AG09309 (cell line): ENCODE data around the gene ZNF764.
"Not testable (repeated sequence)": the region's sequence is repeated elsewhere in the genome, so short reads cannot be mapped to it uniquely, and the experiment has no call there.

Experiments used
- DNase-seq: peaks from one replicate; pipeline ENCODE4 v3.0.0-alpha.2; 2010; ENCODE audit warnings: low read depth
- H3K4me3 ChIP-seq: 2 replicates; pipeline ENCODE4 v1.5.1; 2011; ENCODE audit warnings: mild to moderate bottlenecking, low read depth, low read length, moderate library complexity; ENCODE audit not compliant: control insufficient read depth
- TF ChIP-seq, protein P1 (sequence below): IDR thresholded peaks from 2 replicates; pipeline ENCODE4 v1.5.1; 2011; ENCODE audit warnings: mild to moderate bottlenecking, low read depth, low read length, inconsistent platforms; ENCODE audit not compliant: insufficient read depth, control insufficient read depth; ENCODE audit errors: missing control alignments

Gene ZNF764

DNA sequence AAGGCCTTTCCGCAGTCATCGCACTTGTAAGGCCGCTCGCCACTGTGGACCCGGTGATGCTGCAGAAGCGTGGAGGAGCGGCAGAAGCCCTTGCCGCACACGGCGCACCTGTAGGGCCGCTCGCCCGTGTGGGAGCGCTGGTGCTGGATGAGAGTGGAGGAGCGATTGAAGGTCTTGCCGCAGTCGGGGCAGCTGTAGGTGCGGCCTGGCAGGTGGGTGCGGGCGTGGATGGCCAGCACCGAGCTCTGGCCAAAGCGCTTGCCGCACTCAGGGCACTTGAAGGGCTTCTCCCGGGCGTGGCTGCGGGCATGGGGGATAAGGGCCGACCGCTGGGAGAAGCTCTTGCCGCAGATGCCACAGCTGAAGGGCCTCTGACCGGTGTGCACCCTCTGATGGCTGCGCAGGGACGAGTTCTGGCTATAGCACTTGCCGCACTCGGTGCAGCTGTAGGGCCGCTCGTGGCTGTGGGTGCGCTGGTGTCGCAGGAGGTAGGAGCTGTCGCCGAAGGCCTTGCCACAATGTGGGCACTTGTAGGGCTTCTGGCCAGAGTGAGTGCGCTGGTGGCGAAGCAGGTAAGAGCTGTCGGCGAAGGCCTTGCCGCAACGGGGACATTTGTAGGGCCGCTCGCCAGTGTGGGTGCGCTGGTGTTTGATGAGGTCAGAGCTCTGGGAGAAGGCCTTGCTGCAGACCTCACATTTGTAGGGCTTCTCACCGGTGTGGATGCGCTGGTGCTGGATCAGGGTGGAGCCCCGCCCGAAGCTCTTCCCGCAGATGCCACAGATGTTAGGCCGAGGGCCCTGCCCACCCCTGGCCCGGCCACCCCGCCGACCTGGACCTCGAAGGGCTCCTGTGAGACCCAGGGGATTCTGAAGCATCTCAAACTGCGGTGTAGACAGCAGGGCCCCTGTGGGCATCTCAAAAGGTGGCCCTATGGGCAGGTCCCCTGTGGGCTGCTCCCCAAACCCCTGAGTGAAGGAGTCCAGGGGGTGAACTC is 33.3 kb downstream of the ZNF764 start:
- H3K4me3 ChIP-seq: no peak overlapping the region
- DNase-seq: no peak

DNA sequence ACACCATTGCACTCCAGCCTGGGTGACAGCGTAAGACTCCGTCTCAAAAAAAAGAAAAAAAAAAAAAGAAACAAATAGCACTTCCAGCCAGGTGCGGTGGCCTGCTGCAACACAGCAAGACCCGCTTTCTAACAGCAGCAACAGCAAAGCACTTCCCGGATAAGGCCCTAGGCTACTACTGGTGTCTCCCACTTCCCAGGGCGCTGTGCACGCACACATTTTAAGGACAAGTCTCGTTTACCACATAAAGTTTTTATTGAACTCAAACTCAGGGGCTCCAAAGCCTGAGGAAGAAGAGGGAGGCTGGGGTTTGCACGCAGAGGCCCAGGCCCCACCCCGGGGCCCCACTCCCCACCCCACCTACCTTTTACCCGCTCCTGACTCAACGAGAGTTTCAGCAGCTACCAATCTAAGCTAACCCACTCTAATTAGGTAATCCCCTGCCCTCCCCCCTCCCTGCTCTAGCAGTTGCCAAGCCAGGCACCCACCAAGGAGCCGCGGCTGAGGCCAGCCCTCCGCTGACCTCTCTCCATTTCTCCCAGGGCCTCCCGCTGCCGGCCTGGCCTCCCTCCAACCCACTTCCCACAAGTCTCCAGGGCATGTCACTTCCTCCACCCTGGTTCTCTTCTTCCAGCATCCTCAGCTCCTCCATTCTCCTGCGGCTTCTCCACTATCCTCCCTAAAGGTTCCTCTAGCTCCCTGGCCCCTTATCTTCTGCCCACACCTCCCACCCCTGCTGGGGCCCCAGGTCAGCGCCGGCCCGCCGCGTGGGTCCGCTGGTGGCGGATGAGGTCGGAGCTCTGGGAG is 34.2 kb downstream of the ZNF764 start:
- no peak for DNase-seq
- TF ChIP-seq, protein P1, sequence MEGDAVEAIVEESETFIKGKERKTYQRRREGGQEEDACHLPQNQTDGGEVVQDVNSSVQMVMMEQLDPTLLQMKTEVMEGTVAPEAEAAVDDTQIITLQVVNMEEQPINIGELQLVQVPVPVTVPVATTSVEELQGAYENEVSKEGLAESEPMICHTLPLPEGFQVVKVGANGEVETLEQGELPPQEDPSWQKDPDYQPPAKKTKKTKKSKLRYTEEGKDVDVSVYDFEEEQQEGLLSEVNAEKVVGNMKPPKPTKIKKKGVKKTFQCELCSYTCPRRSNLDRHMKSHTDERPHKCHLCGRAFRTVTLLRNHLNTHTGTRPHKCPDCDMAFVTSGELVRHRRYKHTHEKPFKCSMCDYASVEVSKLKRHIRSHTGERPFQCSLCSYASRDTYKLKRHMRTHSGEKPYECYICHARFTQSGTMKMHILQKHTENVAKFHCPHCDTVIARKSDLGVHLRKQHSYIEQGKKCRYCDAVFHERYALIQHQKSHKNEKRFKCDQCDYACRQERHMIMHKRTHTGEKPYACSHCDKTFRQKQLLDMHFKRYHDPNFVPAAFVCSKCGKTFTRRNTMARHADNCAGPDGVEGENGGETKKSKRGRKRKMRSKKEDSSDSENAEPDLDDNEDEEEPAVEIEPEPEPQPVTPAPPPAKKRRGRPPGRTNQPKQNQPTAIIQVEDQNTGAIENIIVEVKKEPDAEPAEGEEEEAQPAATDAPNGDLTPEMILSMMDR: no peak
- no peak overlapping the region for H3K4me3 ChIP-seq

More for the DNA sequence above, 33.3 kb downstream of the ZNF764 start:
- TF ChIP-seq, protein P1: no peak

DNA sequence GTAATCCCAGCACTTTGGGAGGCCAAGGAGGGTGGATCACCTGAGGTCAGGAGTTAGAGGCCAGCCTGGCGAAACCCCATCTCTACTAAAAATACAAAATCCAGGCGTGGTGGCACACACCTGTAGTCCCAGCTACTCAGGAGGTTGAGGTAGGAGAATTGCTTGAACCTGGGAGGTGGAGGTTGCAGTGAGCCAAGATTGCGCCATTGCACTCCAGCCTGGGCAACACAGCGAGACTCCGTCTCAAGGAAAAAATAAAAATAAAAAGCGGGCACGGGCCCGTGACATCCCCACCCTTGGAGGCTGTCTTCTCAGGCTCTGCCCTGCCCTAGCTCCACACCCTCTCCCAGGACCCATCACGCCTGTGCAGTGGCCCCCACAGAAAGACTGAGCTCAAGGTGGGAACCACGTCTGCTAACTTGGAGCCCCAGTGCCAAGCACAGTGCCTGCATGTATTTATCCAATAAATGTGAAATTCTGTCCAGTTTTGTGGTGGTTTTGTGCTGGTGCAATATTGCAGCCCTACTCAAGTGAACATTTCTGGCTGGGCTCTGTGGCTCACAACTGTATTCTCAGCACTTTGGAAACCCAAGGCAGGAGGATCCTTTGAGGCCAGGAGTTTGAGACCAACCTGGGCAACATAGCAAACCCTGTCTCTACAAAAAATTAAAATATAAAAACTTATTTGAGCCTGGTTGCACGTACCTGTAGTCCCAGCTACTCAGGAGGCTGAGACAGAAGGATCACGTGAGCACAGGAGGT is 35.3 kb downstream of the ZNF764 start:
- not testable (repeated sequence) for H3K4me3 ChIP-seq, DNase-seq

- no peak for DNase-seq
- H3K4me3 ChIP-seq: no peak overlapping the region
- TF ChIP-seq, protein P1: no peak
Observed at GRCh38 chr16:30521873-30522641, 36.1 kb downstream of the ZNF764 start.

GRCh38 chr16:30521476-30521872 is 36.7 kb downstream of the ZNF764 start:
- TF ChIP-seq, protein P1: no peak
- H3K4me3 ChIP-seq: no peak overlapping the region
- DNase-seq: no peak

DNA sequence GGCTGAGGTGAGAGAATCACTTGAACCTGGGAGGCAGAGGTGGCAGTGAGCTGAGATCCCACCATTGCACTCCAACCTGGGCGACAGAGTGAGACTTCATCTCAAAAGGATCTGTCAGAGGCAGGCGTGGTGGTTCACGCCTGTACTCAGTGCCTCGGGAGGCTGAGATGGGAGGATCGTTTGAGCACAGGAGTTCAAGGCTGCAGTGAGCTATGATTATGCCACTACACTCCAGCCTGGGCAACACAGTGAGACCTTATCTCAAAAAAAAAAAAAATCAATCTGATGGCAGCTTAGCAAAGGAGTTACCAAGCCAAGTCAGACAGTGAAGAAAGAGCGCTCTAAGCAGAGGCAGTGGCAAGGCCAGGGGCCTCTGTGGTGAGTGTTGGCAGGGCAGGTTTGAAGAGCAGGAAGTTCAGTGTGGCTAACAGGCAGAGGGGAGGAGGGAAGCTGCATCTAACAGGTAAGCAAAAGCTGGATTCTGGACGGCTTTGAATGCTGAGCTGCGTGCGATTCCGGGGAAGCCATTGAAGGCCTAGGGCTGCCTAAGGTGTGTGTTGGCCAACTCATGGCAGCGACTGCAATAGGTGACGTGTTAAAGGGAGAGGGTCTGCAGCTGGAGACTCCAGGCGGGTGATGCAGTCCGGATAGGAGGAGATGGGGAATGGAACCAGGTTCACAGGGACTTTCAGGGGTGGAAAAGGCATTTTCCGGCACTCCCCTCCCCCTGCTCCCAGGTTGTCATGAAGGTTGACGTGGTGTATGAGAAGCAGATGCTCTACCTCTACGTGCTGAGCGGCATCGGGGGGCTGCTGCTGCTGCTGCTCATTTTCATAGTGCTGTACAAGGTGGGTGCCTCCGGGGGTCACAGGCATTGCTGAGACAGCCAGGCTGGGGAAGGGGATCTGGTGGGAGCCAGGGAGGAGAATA is 38.8 kb downstream of the ZNF764 start:
- DNase-seq: no peak
- TF ChIP-seq, protein P1: no peak
- H3K4me3 ChIP-seq: no peak overlapping the region
